ENCODE results near the gene TPRG1L.
"Not testable (repeated sequence)": the region's sequence is repeated elsewhere in the genome, so short reads cannot be mapped to it uniquely, and the experiment has no call there.

TPRG1L gene

DNA sequence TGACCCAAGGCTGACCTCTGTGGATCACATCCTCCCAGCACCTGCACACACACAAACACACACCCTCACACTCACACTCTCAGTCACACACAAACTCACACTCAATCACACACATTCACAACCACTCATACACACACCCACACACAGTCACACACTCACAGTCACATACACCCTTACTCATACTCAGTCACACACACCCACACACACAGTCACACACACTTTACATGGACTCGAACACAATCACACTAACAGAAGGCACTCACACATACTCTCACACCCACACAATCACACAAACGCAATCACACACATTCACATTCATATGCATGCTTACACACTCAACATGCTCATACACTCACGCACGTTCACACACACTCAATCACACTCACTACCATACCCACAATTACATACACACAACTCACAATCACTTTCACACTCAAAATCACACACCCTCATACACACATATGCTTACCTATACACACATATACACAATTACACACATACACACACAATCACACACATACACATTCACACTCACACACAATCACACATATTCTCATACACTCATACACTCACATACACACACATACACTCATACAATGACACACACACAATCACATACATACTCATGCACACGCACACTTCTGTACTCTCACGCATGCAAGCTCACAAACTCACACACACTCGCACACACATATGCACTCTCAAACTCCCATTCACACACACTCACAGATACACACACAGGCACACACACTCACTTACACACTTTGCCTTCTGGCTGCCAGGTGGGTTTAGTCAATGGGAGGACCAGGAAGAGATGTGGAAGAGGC is 19.6 kb upstream of the TPRG1L start:
- H3K4me3 ChIP-seq (ENCODE audit: low read depth, low read length) = no peak overlapping the region
- no peak for DNase-seq (ENCODE audit: low read depth)

DNA sequence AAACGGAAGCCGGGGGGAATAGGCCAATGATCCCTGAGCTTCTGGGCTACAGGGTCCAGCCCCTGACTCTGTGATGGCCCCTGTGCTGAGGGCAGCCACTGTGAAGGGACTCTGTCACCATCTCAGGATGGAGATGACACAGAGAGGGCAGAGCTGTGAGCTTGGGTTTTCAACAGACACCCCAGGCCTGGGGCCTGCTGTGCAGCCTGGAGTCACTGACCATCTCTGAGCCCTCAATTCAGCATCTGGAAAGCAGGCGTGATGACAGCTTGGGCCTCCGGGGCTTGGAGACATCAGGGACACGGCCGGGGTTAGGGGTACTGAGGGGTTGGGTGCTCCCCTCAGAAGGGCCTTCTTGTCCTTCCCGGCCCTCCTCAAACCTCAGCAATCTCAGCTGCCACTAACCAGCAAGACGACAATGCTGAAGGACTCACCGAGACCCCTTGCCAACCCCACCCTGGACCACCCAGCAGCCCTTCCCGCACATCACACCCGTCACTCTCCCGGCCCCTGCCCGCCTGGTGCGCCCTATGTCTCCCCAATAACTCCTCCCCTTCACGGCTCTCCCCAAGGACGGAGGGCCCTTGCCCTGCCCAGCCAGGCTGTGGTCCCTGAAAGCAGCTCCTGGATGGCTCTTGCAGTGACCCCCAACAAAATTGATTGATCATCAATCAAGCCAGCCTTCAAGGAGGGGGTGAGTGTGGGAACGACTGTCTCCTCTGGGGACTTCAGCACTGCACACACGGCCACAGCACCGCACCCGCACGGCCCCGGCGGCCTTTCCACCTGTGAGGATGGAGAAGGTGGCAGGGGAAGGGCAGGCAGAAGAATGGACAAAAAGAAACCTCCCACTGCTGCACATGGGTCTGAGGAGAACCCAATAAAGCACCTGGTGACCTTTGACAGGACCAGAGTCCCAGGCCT is 17.8 kb upstream of the TPRG1L start:
- H3K4me3 ChIP-seq (ENCODE audit: low read depth, low read length) = no peak overlapping the region
- DNase-seq (ENCODE audit: low read depth) = no peak

DNA sequence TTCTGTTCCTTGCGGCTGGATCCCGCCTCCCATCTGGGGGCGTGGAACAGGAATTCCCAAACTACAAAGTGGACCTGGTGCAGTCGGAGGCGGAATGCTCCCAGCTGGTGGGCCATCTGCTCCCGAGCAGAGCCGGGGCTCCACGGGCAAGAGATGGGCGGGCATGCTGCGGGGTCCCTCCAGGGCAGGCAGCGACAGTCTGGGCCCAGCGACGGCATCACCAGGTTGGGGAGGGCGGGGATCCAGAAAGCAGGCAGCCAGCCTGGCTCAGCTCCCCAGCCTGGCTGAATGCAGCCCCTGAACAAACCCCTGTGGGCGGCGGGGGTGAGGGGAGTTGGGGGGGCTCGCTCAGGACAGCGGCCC is 17.1 kb upstream of the TPRG1L start:
- H3K4me3 ChIP-seq (ENCODE audit: low read depth, low read length) = no peak overlapping the region
- DNase-seq (ENCODE audit: low read depth) = no peak

DNA sequence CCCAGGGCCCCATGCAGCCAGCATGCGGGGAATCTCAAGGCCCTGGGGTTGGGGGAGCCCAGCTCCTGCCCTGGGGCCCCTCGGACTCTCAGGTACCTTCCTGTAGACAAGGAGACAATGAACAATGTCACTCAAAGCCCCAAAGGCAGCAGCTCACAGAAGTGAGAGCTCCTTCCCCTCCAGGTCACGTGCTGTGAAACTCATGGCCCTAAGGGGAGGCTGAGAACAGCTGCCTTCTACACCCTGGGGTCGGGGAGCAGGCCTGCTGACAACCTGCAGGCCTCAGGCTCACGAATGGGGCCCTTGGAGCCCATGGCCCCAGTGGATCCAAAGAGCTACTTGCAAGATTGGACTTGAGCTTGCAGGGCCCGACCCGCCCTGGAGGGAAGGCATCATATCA is 16.7 kb upstream of the TPRG1L start:
- DNase-seq (ENCODE audit: low read depth) = no peak
- no peak overlapping the region for H3K4me3 ChIP-seq (ENCODE audit: low read depth, low read length)

DNA sequence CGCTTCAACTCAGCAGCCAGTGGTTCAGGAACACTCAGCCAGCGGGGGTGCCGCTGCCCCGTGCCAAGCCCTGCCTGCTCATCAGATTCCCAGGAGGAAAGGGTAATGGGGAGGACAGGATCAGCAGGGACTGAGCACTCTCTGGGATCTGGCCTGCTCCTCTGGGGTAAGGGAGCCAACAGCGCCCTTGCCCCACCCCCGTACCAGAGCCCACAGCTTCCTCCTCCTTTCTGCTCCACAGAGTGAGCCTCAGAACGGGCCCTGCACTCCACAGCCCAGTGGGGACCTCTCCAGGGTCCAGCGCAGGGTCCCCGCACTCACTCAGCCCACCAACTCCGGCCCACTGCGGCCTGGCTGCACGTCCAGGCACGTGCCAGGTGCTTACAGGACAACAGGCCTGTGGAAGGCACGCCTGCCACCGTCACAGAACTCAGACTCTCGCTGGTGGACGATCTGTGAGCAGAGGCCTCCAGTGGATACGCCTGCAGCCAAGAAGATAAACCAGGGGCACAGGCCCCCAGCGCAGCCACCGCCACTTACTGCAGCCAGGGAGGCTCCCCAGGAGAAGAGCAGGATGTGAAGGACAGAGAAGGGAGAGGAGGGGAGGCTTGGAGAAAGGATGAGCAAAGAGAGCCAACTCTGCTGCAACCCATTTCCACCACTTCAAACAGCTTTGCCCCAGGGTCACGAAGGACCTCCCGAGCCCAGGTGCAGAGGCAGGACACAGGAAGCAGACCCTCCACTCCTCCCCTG is 15.6 kb upstream of the TPRG1L start:
- H3K4me3 ChIP-seq (ENCODE audit: low read depth, low read length) = no peak overlapping the region
- no peak for DNase-seq (ENCODE audit: low read depth)

DNA sequence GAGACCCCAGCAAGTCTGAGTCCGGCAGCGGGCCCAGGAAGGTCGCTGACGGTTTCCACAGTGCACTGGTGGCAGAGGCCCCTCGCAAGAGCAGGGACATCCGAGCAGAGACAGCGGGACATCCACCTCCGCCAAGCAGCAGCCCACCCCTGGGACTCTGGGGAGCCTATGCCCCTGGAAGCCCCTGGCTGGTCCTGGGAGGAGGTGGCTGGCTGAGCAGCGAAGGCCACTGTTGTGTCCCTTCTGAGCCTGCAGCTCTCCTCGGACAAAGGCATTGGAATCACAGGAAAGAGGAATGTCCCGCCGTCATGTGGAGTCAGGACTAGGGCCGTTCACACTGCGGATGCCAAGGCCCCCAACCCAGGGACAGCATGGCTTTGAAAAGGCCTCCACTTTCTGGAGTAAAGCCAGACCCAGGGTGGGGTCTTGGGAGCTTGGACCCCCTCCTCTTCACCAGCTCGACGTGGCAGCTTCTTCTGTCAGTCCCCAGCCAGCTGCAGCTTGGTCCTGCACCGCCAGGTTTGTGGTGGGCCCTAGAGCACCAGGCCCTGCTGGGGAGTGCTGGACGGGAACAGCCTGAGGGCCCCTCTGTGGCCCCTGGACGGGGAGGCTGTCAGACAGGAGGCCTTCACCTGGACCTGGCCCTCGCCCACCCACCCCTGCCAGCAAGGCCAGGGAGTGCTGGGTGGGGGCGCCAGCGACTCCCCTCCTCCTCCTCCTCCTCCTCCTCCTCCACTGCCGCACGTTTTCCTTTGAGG is 14.9 kb upstream of the TPRG1L start:
- no peak overlapping the region for H3K4me3 ChIP-seq (ENCODE audit: low read depth, low read length)
- no peak for DNase-seq (ENCODE audit: low read depth)

DNA sequence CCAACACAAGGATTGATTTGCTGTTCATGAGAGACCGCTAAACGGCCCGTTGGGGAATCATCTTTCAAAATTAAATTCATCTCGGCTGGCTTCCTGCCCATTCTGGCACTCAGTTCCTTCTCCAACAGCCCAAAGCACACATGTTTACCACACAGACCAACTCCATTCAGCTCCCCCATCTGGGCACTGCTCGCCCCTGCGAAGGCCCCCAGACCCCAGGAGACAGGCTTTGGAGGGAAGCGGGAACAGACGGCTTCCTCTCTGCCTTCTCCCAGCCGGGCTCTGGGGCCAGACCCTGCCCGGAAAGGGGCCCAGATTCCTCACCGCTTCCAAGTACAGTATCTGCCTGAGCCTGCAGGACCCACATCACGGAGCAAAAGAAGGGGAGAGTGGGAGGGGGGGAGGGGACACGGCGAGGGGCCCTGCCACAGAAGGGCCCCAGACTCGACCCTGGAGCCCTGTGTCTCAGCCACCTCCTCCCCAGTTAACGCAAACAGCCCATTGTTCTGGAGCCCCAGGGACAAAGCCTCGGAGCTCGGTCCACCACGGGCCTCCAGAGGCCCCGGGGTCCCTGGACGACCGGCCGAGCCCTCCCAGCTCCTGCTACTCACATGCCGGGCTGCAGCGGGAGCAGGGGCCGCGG is 14.2 kb upstream of the TPRG1L start:
- DNase-seq (ENCODE audit: low read depth) = no peak
- H3K4me3 ChIP-seq (ENCODE audit: low read depth, low read length) = no peak overlapping the region

DNA sequence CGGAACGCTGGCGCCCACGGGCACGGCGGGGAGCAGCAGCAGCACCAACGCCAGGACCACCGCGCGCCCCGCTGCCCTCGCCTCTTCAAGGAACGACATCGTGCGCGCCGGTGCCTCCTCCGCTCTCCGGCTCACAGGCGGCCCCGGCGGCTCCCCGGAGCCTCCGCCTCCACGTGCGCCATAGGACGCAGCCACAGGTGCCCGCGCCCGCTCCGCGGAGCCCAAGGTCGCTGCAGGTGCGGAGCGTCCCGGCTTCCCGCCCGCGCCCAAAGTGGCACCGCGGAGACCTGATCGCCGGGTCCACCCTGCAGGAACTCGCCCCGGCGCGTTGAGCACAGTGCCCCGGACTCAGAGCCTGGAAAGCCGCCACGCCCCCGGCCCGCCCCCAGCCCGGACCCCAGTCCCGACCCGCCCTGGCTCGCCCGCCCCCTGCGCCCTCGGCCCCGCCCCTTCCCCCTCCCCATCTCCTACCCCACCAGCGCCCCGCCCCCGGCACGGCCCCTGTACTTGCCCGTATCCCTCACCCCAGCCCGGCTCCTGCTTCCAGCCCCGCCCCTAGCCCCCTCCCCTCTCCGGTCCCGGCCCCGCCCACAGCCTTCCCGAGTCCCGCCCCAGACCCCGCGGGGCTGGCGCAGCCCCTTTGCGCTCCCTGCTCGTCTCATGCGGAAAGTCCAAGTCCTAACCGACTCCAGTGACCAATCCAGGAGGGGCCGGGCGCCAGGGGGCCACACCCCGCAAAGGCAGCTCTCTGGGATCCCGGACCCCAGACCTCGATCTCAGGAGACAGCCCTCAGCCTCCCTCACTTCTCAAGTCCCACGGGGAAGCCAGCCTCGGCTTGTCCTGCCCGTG is 13.4 kb upstream of the TPRG1L start, which contains the start of gene MEGF6:
Gene MEGF6 (minus strand): TSS at position 339 of the 850 bp plus-strand sequence. CDS start 240 bp downstream, at position 99.
- H3K4me3 ChIP-seq (ENCODE audit: low read depth, low read length) = peak within 1 kb of the TSS; percentile 24
- no peak for DNase-seq (ENCODE audit: low read depth)

DNA sequence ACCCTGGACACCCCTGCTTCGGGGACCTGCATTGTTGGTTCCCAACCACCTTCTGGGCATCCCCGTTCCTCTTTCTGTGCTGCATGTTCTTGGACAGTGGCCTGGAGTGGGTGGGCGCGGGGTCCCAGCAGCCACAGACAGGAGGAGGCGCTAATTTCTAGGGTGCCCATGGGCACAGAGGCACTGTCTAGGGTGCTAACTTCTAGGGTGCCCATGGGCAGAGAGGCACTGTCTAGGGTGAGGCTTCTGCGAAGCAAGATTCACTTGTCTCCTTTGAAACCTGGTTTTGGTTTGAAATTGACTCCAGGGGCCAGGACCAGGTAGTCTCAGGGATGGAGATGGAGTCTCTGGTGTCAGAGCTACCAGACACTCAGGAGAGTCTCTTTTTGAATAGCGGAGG is 12.7 kb upstream of the TPRG1L start:
- no peak overlapping the region for H3K4me3 ChIP-seq (ENCODE audit: low read depth, low read length)
- no peak for DNase-seq (ENCODE audit: low read depth)

DNA sequence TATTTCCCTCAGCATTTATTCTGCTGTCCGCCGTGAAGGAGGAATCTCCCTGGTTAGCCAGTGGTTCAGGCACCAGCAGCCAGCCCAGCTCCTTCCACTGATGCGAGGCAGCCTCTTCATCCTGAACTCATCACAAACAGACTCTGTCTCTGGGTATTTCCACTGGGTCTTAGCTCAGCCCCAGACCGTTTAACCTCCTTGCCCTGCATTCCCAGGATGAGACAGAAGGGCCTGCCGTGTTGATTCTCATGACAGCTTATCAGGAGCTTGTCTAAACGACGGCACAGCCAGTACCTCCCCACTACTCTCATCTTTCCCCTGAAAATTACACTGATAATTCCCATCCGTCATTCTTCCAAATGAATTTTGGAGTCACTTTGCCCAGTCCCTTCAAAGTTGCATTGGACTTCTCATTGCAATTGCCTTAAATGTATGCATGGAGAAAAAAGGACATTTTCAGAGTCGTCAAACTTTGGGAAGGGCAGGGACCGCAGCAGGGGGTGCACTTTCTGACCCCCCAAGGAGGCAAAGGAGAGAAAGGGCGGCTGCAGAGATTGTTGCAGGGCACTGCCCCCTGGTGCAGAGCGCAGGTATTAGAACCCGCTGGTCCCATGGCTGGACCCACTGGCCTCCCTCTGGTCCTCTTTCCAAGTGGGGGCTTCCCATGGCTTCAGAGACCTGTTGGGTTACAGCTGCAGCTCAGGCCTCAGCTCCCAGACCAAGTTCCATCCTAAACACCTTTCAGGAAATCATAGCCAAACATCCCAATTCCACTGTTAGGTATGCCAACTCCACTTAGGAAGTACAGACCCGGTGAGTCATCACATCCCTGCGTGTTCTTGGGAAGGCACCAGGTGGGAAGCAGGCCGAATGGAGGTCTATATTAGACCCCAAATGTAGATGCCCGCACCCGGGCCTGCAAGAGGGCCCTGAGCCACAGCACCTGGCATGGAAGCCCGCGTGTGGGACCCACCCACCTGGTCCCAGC is 9.8 kb upstream of the TPRG1L start:
- DNase-seq (ENCODE audit: low read depth) = no peak
- no peak overlapping the region for H3K4me3 ChIP-seq (ENCODE audit: low read depth, low read length)

DNA sequence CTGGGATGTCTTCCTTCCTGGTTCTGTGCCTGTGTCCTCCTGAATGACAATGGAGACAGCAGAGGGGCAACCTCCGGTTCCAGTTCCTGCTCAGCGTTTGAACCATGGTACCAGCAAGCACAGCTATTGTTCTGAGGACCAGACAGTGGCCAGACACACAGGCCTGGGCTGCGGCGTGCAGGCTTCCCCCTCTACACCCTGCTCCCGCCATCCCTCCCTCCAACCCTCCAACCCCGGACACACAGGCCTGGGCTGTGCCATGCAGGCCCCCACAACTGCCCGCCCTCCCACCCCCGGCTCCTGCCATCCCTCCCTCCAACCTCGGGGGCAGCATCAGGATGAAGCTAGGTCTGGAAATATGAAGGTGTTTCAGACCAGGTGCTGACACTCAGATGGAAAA is 8.0 kb upstream of the TPRG1L start:
- no peak overlapping the region for H3K4me3 ChIP-seq (ENCODE audit: low read depth, low read length)
- DNase-seq (ENCODE audit: low read depth) = no peak

DNA sequence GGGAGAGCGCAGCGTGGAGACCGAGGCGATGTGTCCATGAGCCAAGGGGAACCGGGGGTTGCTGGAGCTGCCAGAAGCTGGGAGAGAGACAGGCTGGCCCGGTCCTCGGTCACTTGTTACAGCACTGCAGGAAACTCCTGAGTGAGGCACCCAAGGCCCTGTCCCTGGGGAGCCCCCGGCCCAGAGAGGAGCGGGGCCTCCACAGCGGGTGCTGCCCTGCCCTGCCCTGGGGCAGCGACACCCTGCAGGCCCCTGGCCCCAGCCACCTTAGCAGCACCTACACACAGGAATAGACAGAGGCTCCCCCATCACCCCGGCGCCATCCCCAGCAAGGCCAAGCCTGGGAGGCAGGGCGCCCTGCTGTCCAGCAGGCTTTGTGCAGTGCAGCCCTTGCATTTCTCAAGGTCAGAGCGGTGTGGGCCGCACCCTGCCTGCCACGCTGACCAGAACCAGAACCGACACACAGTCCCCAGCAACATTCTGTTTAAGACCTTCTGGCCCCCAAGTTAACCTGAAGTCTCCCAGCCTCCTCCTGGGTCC is 6.9 kb upstream of the TPRG1L start:
- no peak overlapping the region for H3K4me3 ChIP-seq (ENCODE audit: low read depth, low read length)
- DNase-seq (ENCODE audit: low read depth) = no peak

DNA sequence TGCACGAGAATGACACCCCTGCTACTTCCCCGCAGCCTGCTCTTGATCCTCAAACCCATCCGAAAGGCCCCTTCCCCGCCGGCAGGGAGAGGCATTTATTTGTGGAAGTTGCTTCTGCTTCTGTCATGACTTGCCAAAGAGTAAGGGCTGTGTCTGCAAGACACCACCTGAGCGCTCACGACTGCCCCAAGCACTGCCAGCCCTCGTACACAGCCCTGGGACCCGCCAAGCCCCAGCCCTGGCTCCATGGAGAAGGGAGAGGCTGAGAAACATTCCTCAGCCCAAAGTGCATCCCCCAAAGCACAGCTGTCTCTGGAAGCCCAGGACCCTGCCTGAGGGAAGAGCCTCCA is 6.3 kb upstream of the TPRG1L start:
- no peak overlapping the region for H3K4me3 ChIP-seq (ENCODE audit: low read depth, low read length)
- DNase-seq (ENCODE audit: low read depth) = no peak

DNA sequence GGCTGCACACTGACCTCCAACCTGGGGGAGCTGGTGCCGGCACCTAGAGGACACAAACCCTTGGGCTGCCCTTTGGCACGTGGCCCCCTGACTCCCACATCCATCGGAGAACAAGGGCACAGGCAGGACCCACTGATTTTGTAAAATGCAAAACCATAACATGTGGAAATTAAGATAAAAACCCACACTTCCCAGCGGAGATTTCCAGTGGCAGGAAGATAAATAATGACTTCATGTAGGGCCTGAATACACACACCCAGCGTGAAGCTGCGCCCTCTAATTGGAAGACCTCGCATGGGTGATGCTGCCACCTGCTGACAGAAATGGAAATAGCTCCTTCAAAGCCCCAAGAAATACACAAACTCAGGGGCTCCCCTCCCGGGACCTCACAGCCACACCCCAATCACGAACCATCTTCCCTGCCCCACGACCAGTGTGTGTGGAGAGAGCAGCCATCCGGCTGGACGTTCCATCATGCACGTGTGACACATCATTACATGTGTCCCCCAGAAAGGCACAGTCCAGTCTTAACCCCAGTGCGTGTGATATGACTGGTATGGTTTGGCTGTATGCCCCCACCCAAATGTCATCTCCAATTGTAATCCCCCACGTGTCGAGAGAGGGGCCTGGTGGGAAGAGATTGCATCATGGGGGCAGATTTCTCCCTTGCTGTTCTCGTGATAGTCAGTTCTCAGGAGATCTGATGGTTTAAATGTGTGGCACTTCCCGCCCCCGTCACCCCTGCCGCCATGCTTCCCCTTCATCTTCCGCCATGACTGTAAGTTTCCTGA is 5.7 kb upstream of the TPRG1L start:
- no peak overlapping the region for H3K4me3 ChIP-seq (ENCODE audit: low read depth, low read length)
- DNase-seq (ENCODE audit: low read depth) = peak; percentile 39

DNA sequence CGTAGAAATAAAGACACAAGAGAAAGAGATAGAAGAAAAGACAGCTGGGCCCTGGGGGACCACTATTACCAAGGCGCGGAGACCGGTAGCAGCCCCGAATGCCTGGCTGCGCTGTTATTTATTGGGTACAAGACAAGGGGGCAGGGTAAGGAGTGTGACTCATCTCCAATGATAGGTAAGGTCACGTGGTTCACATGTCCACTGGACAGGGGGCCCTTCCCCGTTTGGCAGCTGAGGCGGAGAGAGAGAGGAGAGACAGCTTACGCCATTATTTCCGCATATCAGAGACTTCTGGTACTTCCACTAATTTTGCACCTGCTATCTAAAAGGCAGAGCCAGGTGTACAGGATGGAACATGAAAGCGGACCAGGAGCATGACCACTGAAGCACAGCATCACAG is 4.1 kb upstream of the TPRG1L start:
- no peak for DNase-seq (ENCODE audit: low read depth)
- H3K4me3 ChIP-seq (ENCODE audit: low read depth, low read length) = no peak overlapping the region

DNA sequence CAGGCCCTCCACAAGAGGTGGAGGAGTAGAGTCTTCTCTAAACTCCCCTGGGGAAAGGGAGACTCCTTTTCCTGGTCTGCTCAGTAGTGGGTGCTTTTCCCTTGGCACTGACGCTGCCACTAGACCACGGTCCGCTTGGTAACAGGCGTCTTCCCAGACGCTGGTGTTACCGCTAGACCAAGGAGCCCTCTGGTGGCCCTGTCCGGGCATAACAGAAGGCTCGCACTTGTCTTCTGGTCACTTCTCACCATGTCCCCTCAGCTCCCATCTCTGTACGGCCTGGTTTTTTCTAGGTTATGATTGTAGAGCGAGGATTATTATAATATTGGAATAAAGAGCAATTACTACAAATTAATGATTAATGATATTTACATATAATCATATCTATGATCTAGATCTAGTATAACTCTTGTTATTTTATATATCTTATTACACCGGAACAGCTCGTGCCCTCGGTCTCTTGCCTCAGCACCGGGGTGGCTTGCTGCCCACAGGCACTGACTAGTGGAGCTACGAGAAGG is 3.6 kb upstream of the TPRG1L start:
- not testable (repeated sequence) for DNase-seq (ENCODE audit: low read depth)

More for the DNA sequence above, 3.6 kb upstream of the TPRG1L start:
- not testable (repeated sequence) for H3K4me3 ChIP-seq (ENCODE audit: low read depth, low read length)
